ENCODE data around the gene MGRN1.

The MGRN1 gene

GRCh38 chr16:4624015-4624826 lies at the start of gene MGRN1:
MGRN1 (plus strand) TSS chr16:4624826; CDS start chr16:4624961, 135 bp downstream.
- peak; percentile 92 for DNase-seq

GRCh38 chr16:4574919-4575705 lies 49.5 kb upstream of the MGRN1 start:
- DNase-seq, result no peak

GRCh38 chr16:4576008-4576407 lies 48.6 kb upstream of the MGRN1 start:
- DNase-seq, result no peak

GRCh38 chr16:4578961-4579530 lies 45.6 kb upstream of the MGRN1 start:
- DNase-seq, result no peak

- no peak for DNase-seq
Measured at GRCh38 chr16:4580250-4580649, 44.4 kb upstream of the MGRN1 start.

GRCh38 chr16:4583906-4584305 lies 40.7 kb upstream of the MGRN1 start:
- DNase-seq, result no peak

GRCh38 chr16:4586291-4586690 lies 38.3 kb upstream of the MGRN1 start:
- DNase-seq, result no peak

GRCh38 chr16:4588386-4588785 lies 36.2 kb upstream of the MGRN1 start:
- DNase-seq, result no peak

GRCh38 chr16:4588961-4589360 lies 35.7 kb upstream of the MGRN1 start:
- DNase-seq, result no peak

GRCh38 chr16:4591191-4591590 lies 33.4 kb upstream of the MGRN1 start:
- no peak for DNase-seq

GRCh38 chr16:4591706-4592470 lies 32.7 kb upstream of the MGRN1 start:
- no peak for DNase-seq

- no peak for DNase-seq
Measured at GRCh38 chr16:4593086-4593485, 31.5 kb upstream of the MGRN1 start.

- DNase-seq, result no peak
Measured at GRCh38 chr16:4594433-4595410, 29.9 kb upstream of the MGRN1 start.

- DNase-seq, result no peak
Measured at GRCh38 chr16:4597174-4597573, 27.5 kb upstream of the MGRN1 start.

GRCh38 chr16:4599037-4599436 lies 25.6 kb upstream of the MGRN1 start:
- DNase-seq, result no peak

GRCh38 chr16:4599545-4599944 lies 25.1 kb upstream of the MGRN1 start:
- DNase-seq, result no peak

- DNase-seq, result no peak
Measured at GRCh38 chr16:4601036-4601863, 23.4 kb upstream of the MGRN1 start.

- DNase-seq, result no peak
Measured at GRCh38 chr16:4601864-4602186, 22.8 kb upstream of the MGRN1 start.

GRCh38 chr16:4602331-4602730 lies 22.3 kb upstream of the MGRN1 start:
- DNase-seq, result no peak

- DNase-seq, result no peak
Measured at GRCh38 chr16:4603624-4604170, 20.9 kb upstream of the MGRN1 start.

- DNase-seq, result no peak
Measured at GRCh38 chr16:4604401-4604800, 20.2 kb upstream of the MGRN1 start.
